Activated CD8-positive, alpha-beta memory T cell treated with anti-CD3 and anti-CD28 coated beads, Interleukin-2, amount 10 ng/mL, durations not matched to agents 7 days and 5 days (primary cell): ENCODE data around the gene ANKHD1. TPM values are rescaled to one million over a fixed set of nuclear protein-coding genes. Genes with fewer than 3 reads are reported as not detected.
"Not testable (repeated sequence)": the region's sequence is repeated elsewhere in the genome, so short reads cannot be mapped to it uniquely, and the experiment has no call there.

Source experiments
- ATAC-seq: fragments of 150-1000 bp; cut with Tn5 transposase; one replicate; pipeline ENCODE4 v1.10.0; 2021; ENCODE audit warnings: moderate library complexity
- CTCF ChIA-PET: fragments of 350-600 bp; sonication (Branson Sonifier 250); formaldehyde crosslinking; loops from one replicate; lab custom pipeline; 2021; ENCODE audit warnings: antibody characterized with exemption; lab: Charles Lee
- DNase-seq: peaks from one replicate; pipeline ENCODE4 v3.0.0-alpha.2; 2020
- H3K27ac Mint-ChIP-seq: one replicate; pipeline ENCODE4 v1.8.0; 2021; ENCODE audit warnings: mild to moderate bottlenecking, mixed read lengths
- H3K27me3 Mint-ChIP-seq: one replicate; pipeline ENCODE4 v1.8.0; 2021; ENCODE audit warnings: mixed read lengths
- H3K36me3 Mint-ChIP-seq: one replicate; pipeline ENCODE4 v1.8.0; 2021; ENCODE audit warnings: mild to moderate bottlenecking, mixed read lengths
- H3K4me1 Mint-ChIP-seq: one replicate; pipeline ENCODE4 v1.8.0; 2021; ENCODE audit warnings: mixed read lengths
- H3K4me3 Mint-ChIP-seq: one replicate; pipeline ENCODE4 v1.8.0; 2021; ENCODE audit warnings: mild to moderate bottlenecking, moderate library complexity, mixed read lengths
- H3K9me3 Mint-ChIP-seq: one replicate; pipeline ENCODE4 v1.8.0; 2022; ENCODE audit warnings: low read depth, mixed read lengths
- total RNA-seq, 2 experiments: library from RNA; stranded (reverse); gene quantifications; one replicate each; pipeline ENCODE4 v1.2.3, GENCODE V29; 2021

The ANKHD1 gene
- total RNA-seq, 2 experiments from 2014 or later: 111 to 124 TPM

DNA sequence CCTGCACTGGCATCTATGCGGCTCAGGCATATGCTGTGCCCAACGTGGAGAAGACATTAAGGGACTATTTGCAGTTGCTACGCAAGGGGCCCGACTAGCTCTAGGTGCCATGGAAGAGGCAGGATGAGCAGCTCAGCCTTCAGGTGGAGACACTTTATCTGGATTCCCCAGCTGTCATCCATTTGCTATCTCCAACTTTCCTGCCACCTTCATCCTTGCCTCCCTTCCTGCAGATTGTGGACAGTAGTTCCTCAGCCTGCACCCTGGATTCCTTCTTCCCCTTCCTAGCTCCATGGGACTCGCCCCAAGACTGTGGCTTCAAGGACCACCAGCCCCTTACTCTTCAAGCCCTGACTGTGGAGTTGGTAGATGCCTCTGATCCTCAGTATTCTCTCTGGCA, 165.0 kb downstream of the ANKHD1 start:
- ATAC-seq (no peak), DNase-seq (no peak)
- H3K4me3 Mint-ChIP-seq: peak overlapping the region; percentile 13
- H3K27ac Mint-ChIP-seq: peak overlapping the region; percentile 30
- CTCF ChIA-PET: interaction anchor here (1.2 kb wide), 2 partner anchors 9 to 81 kb away, joined by 3 to 4 read pairs; partner anchors contain the start of genes IK and NDUFA2
- peaks cover 59% of the 10 kb centered on the region for H3K4me1 Mint-ChIP-seq
- H3K36me3 Mint-ChIP-seq: peaks cover 36% of the 10 kb centered on the region
- no peaks in the 10 kb centered on the region for H3K27me3 Mint-ChIP-seq
- H3K9me3 Mint-ChIP-seq: no peaks in the 10 kb centered on the region

DNA sequence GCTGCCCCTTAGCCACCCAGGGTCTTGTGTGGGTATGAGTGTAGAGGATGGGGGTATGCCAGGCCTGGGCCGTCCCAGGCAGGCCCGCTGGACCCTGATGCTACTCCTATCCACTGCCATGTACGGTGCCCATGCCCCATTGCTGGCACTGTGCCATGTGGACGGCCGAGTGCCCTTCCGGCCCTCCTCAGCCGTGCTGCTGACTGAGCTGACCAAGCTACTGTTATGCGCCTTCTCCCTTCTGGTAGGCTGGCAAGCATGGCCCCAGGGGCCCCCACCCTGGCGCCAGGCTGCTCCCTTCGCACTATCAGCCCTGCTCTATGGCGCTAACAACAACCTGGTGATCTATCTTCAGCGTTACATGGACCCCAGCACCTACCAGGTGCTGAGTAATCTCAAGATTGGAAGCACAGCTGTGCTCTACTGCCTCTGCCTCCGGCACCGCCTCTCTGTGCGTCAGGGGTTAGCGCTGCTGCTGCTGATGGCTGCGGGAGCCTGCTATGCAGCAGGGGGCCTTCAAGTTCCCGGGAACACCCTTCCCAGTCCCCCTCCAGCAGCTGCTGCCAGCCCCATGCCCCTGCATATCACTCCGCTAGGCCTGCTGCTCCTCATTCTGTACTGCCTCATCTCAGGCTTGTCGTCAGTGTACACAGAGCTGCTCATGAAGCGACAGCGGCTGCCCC, 165.6 kb downstream of the ANKHD1 start:
- peaks cover 59% of the 10 kb centered on the region for H3K4me1 Mint-ChIP-seq

DNA sequence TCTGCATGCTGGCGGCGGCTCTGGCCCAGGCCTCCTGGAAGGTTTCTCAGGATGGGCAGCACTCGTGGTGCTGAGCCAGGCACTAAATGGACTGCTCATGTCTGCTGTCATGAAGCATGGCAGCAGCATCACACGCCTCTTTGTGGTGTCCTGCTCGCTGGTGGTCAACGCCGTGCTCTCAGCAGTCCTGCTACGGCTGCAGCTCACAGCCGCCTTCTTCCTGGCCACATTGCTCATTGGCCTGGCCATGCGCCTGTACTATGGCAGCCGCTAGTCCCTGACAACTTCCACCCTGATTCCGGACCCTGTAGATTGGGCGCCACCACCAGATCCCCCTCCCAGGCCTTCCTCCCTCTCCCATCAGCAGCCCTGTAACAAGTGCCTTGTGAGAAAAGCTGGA, 166.2 kb downstream of the ANKHD1 start:
- DNase-seq: no peak
- CTCF ChIA-PET: no interaction called here
- Mint-ChIP-seq H3K27ac (peak overlapping the region; percentile 96), H3K4me1 (peaks cover 55% of the 10 kb centered on the region), H3K36me3 (peaks cover 36% of the 10 kb centered on the region), H3K9me3 (no peaks in the 10 kb centered on the region), H3K27me3 (no peaks in the 10 kb centered on the region), H3K4me3 (no peak overlapping the region)
- ATAC-seq: no peak

More for the DNA sequence above, 165.6 kb downstream of the ANKHD1 start:
- ATAC-seq: no peak
- DNase-seq: no peak
- peaks cover 36% of the 10 kb centered on the region for H3K36me3 Mint-ChIP-seq
- H3K27me3 Mint-ChIP-seq: no peaks in the 10 kb centered on the region
- CTCF ChIA-PET: interaction anchor here (1.2 kb wide), 1 partner anchor 80 kb away, joined by 3 read pairs; the partner anchor contains the start of genes IK and NDUFA2
- no peaks in the 10 kb centered on the region for H3K9me3 Mint-ChIP-seq
- no peak overlapping the region for H3K4me3 Mint-ChIP-seq
- no peak overlapping the region for H3K27ac Mint-ChIP-seq

DNA sequence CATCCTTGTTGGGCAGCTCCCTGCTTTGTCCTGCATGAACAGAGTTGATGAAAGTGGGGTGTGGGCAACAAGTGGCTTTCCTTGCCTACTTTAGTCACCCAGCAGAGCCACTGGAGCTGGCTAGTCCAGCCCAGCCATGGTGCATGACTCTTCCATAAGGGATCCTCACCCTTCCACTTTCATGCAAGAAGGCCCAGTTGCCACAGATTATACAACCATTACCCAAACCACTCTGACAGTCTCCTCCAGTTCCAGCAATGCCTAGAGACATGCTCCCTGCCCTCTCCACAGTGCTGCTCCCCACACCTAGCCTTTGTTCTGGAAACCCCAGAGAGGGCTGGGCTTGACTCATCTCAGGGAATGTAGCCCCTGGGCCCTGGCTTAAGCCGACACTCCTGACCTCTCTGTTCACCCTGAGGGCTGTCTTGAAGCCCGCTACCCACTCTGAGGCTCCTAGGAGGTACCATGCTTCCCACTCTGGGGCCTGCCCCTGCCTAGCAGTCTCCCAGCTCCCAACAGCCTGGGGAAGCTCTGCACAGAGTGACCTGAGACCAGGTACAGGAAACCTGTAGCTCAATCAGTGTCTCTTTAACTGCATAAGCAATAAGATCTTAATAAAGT, 166.9 kb downstream of the ANKHD1 start:
- Mint-ChIP-seq H3K4me1 (peaks cover 51% of the 10 kb centered on the region), H3K9me3 (no peaks in the 10 kb centered on the region), H3K27ac (peak overlapping the region; percentile 96), H3K4me3 (peak overlapping the region; percentile 39), H3K36me3 (peaks cover 39% of the 10 kb centered on the region), H3K27me3 (no peaks in the 10 kb centered on the region)
- no peak for DNase-seq
- no peak for ATAC-seq
- CTCF ChIA-PET: interaction anchor here (1.4 to 1.8 kb wide), 3 partner anchors 11 to 196 kb away, joined by 3 to 7 read pairs (median 5); partner anchors contain the start of genes SRA1 and TMCO6

DNA sequence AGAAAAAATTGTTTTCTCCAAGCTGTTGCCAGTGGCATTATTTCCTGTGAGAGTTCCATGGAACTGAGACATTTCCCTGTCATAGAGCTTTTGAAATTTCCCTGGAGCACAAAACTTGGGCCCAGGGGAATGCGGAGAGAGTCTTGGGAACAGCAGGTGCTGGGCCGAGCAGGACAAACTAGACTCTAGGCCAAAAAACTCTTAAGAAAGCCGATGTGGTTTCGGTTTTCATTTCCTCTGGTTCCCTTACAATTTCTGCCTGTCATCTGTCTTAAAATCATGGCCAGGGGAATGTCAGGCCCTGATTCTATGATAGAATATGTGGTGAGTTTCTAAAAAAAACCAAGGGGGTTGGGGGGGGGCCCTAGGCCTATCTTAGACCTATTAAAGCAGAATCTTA, 167.6 kb downstream of the ANKHD1 start:
- H3K27me3 Mint-ChIP-seq: no peaks in the 10 kb centered on the region
- H3K9me3 Mint-ChIP-seq: no peaks in the 10 kb centered on the region
- H3K27ac Mint-ChIP-seq: peak overlapping the region; percentile 96
- H3K4me3 Mint-ChIP-seq: peak overlapping the region; percentile 68
- peaks cover 39% of the 10 kb centered on the region for H3K36me3 Mint-ChIP-seq
- DNase-seq (peak; percentile 38), ATAC-seq (no peak)
- CTCF ChIA-PET: interaction anchor here (1.3 to 1.8 kb wide), 6 partner anchors 12 to 206 kb away, joined by 3 to 8 read pairs (median 6); partner anchors contain the start of genes IK, NDUFA2, SRA1 and TMCO6
- H3K4me1 Mint-ChIP-seq: peaks cover 48% of the 10 kb centered on the region

DNA sequence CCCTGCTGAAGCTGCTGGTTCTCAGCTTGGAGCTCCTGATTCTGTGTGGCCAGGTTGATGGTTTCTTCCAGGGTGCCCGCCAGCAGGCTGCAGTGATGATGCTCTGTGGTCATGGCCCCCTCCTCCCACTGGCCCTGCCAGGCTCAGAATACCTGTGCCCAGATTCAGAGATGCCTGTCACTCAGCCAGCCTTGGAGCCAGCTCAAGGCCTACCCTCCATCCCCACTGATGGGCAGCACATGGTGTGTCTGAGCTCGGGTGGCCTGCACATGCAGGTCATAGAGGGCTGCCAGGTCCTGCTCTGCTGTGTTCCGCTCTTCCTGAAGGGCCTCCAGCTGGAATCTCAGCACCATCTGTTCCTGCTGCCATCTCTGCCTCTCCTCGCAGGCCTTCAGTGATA, 168.4 kb downstream of the ANKHD1 start:
- ATAC-seq: no peak
- H3K4me3 Mint-ChIP-seq: peak overlapping the region; percentile 29
- peak; percentile 34 for DNase-seq
- peak overlapping the region; percentile 96 for H3K27ac Mint-ChIP-seq
- no peaks in the 10 kb centered on the region for H3K27me3 Mint-ChIP-seq
- H3K36me3 Mint-ChIP-seq: peaks cover 36% of the 10 kb centered on the region
- CTCF ChIA-PET: interaction anchor here (1.3 to 1.8 kb wide), 5 partner anchors 65 to 207 kb away, joined by 3 to 8 read pairs (median 7); partner anchors contain the start of genes IK, NDUFA2 and TMCO6
- H3K9me3 Mint-ChIP-seq: no peaks in the 10 kb centered on the region
- H3K4me1 Mint-ChIP-seq: peaks cover 48% of the 10 kb centered on the region

DNA sequence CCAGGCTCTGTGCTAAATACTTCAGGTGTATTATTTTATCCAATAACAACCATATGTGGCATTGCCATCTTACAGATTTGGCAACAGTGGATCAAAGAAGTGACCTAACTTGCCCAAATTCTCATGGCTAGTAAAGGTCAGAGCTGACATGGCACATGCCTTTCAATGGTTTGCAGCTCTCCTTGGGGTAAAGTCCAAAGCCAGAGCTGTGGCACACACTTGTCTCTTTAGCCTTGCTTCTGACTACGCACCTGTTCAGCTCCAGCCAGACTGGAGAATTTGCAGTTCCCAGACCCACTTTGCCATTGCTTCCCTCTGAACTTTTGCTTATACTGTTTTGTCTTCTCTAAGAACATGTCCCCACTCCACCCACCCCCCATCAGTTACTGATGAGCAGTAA, 168.9 kb downstream of the ANKHD1 start:
- H3K9me3 Mint-ChIP-seq: no peaks in the 10 kb centered on the region
- no peaks in the 10 kb centered on the region for H3K27me3 Mint-ChIP-seq
- H3K4me1 Mint-ChIP-seq: peaks cover 46% of the 10 kb centered on the region
- no peak for DNase-seq
- peak overlapping the region; percentile 29 for H3K4me3 Mint-ChIP-seq
- peaks cover 34% of the 10 kb centered on the region for H3K36me3 Mint-ChIP-seq
- peak overlapping the region; percentile 96 for H3K27ac Mint-ChIP-seq
- CTCF ChIA-PET: interaction anchor here (1.3 to 1.8 kb wide), 4 partner anchors 65 to 207 kb away, joined by 3 to 8 read pairs (median 6); partner anchors contain the start of genes IK and NDUFA2
- no peak for ATAC-seq

DNA sequence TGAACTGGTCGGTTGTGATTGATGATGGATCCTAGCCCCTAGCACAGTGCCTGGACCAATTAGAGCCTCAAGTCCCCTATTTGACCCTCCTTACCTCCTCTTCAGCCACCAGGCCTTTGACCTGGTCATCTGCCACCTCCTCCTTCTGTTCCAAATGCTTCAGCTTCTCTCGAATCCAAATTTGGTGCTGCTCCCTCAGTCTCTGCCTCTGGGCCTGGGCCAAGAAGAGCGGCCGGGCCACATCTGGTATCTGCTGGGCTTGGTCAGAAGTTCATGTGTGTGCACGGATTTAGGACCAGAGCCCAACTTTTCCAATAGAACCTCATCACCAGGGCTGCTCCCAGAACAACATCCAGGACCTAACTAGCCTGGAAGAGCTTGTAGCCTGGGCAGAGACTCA, 169.5 kb downstream of the ANKHD1 start:
- CTCF ChIA-PET: interaction anchor here (1.8 kb wide), 1 partner anchor 64 kb away, joined by 8 read pairs; no protein-coding TSS in a partner anchor
- H3K4me3 Mint-ChIP-seq: no peak overlapping the region
- H3K36me3 Mint-ChIP-seq: peaks cover 31% of the 10 kb centered on the region
- H3K9me3 Mint-ChIP-seq: no peaks in the 10 kb centered on the region
- no peak for ATAC-seq
- no peak overlapping the region for H3K27ac Mint-ChIP-seq
- H3K4me1 Mint-ChIP-seq: peaks cover 40% of the 10 kb centered on the region
- H3K27me3 Mint-ChIP-seq: no peaks in the 10 kb centered on the region
- no peak for DNase-seq

DNA sequence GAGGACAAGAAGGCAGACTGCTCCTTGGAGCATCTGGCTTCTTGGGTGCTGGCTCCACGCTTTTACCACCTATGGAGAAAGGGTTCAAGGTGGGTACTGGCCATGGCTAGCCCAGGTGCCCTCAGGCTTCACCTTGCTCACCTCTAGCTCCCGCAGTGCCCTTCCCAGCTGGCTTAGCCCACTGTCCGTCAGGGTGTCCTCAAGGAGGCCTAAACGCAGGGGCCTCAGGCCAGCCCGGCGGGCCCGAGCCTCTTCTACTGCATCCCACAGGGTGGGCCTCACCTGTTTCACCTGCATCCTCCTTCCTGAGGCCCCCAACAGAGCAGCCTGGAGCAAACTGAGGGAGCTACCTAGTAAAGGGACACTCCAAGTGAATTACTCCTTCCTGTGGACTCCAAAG, 172.1 kb downstream of the ANKHD1 start:
- Mint-ChIP-seq H3K36me3 (peaks cover 10% of the 10 kb centered on the region), H3K4me3 (no peak overlapping the region), H3K4me1 (peaks cover 16% of the 10 kb centered on the region), H3K9me3 (no peaks in the 10 kb centered on the region), H3K27me3 (no peaks in the 10 kb centered on the region), H3K27ac (no peak overlapping the region)
- DNase-seq: no peak
- CTCF ChIA-PET: interaction anchor here (0.7 kb wide), 1 partner anchor 21 kb away, joined by 5 read pairs; no protein-coding TSS in a partner anchor
- ATAC-seq: no peak

DNA sequence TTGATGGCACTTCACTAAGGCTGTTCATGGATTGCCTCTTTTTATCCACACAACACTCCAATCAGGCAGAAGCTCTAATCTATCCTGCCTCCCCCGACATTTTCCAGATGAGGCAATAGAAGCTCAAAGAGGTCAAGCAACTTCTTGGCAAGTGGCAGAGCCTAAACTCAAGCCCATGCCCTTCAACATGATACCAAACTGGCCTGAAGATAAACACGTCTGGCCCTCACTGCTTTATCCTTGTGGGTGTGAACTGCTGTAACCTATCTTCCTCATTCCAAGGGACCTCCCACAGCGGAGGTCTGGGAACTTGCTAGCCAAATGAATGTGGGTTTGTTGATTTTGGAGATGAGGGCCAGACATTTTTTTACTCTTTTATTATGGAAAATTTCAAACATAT, 172.5 kb downstream of the ANKHD1 start:
- H3K27me3 Mint-ChIP-seq: no peaks in the 10 kb centered on the region
- H3K4me3 Mint-ChIP-seq: no peak overlapping the region
- no peaks in the 10 kb centered on the region for H3K9me3 Mint-ChIP-seq
- ATAC-seq: no peak
- CTCF ChIA-PET: interaction anchor here (0.7 to 1.2 kb wide), 3 partner anchors 21 to 146 kb away, joined by 3 to 5 read pairs (median 4); partner anchors contain the start of gene CD14
- peaks cover 11% of the 10 kb centered on the region for H3K4me1 Mint-ChIP-seq
- peaks cover 9% of the 10 kb centered on the region for H3K36me3 Mint-ChIP-seq
- no peak overlapping the region for H3K27ac Mint-ChIP-seq
- no peak for DNase-seq

DNA sequence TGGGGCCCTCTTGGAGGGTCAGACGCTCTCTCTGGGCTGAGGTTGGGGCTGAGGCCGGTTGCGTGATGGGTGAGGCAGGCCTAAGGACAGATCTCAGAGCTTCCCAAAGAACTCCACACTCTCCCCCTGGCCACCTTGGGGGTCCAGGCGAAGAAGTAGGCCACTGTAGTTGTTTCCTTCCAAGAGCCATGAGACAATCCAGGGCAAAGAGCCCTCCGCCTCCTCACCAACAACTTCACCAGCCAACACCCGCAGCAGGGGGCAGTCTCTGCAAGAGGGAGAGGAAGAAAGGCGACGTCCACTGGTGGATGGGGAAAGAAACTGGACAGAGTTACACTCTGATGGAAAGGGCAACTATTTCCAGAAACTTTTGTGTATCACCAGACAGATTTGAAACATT, 173.7 kb downstream of the ANKHD1 start:
- peaks cover 7% of the 10 kb centered on the region for H3K36me3 Mint-ChIP-seq
- no peak for DNase-seq
- H3K9me3 Mint-ChIP-seq: no peaks in the 10 kb centered on the region
- CTCF ChIA-PET: interaction anchor here (1.2 to 1.3 kb wide), 3 partner anchors 9 to 59 kb away, joined by 4 read pairs; partner anchors contain the start of gene CD14
- H3K27me3 Mint-ChIP-seq: peaks cover 2% of the 10 kb centered on the region
- H3K4me3 Mint-ChIP-seq: no peak overlapping the region
- H3K27ac Mint-ChIP-seq: no peak overlapping the region
- H3K4me1 Mint-ChIP-seq: no peaks in the 10 kb centered on the region
- no peak for ATAC-seq

DNA sequence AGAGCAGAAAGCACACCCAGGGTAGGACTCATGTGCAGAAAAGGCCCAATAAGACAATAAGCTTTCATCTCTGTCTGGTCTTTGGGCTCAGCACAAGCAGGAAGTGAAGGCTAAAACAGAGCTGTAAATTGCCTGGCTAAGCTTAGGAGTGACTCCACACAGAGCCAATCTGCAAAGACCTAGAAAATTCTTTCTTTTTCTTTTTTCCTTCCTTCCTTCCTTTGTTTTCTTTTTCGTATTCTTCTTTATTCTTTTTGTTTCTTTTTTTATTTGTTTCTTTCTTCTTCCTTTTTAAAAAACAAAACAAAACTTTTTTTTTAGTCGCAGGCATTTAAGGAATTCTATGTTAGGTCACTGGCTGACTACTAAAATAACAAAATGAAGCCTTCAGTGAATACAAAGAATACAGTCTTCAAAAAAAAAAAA, 175.2 kb downstream of the ANKHD1 start:
- CTCF ChIA-PET: interaction anchor here (1.0 kb wide), 1 partner anchor 131 kb away, joined by 3 read pairs; no protein-coding TSS in a partner anchor
- ATAC-seq (no peak), DNase-seq (no peak)
- H3K27me3 Mint-ChIP-seq: peaks cover 14% of the 10 kb centered on the region
- H3K4me3 Mint-ChIP-seq: no peak overlapping the region
- H3K27ac Mint-ChIP-seq: no peak overlapping the region
- H3K36me3 Mint-ChIP-seq: peaks cover 2% of the 10 kb centered on the region
- H3K4me1 Mint-ChIP-seq: no peaks in the 10 kb centered on the region
- no peaks in the 10 kb centered on the region for H3K9me3 Mint-ChIP-seq

DNA sequence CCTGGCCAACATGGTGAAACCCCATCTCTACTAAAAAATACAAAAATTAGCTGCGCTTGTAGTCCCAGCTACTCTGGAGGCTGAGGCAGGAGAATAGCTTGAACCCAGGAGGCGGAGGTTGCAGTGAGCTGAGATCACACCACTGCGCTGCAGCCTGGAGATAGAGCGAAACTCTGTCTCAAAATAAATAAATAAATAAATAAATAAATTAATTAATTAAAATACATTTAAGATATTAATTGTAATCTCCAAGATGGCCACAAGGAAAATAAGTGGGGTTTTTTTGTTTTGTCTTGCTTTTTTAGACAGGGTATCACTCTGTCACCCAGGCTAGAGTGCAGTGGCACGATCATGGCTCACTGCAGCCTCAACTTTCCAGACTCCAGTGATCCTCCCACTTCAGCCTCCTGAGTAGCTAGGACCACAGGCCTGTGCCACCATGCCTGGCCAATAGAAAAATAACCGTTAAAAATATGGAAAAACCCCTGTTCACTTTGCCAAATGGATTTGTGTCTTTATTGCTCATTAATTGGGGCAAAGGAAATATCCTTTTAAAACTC, 177.6 kb downstream of the ANKHD1 start:
- not testable (repeated sequence) for H3K27ac Mint-ChIP-seq, H3K36me3 Mint-ChIP-seq, ATAC-seq

More for the DNA sequence above, 177.6 kb downstream of the ANKHD1 start:
- H3K9me3 Mint-ChIP-seq, H3K4me1 Mint-ChIP-seq, CTCF ChIA-PET, H3K4me3 Mint-ChIP-seq, DNase-seq: not testable (repeated sequence)
- H3K27me3 Mint-ChIP-seq: peaks cover 21% of the 10 kb centered on the region
